Activated naive CD8-positive, alpha-beta T cell (primary cell): ENCODE data around the gene S100A6.
A peak's percentile ranks its signal among the peaks of the same experiment; 100 is the strongest.
"Not testable (repeated sequence)": the region's sequence is repeated elsewhere in the genome, so short reads cannot be mapped to it uniquely, and the experiment has no call there.

Experiments used
- H3K27ac Mint-ChIP-seq: one replicate; pipeline ENCODE4 v1.8.0; 2021; ENCODE audit warnings: mixed read lengths
- H3K27me3 Mint-ChIP-seq: one replicate; pipeline ENCODE4 v1.8.0; 2021; ENCODE audit warnings: mixed read lengths
- H3K36me3 Mint-ChIP-seq: one replicate; pipeline ENCODE4 v1.8.0; 2021; ENCODE audit warnings: mixed read lengths
- H3K4me1 Mint-ChIP-seq: one replicate; pipeline ENCODE4 v1.8.0; 2021; ENCODE audit warnings: low read depth, mixed read lengths
- H3K4me3 Mint-ChIP-seq: one replicate; pipeline ENCODE4 v1.8.0; 2021; ENCODE audit warnings: mild to moderate bottlenecking, mixed read lengths
- H3K9me3 Mint-ChIP-seq: one replicate; pipeline ENCODE4 v1.8.0; 2021; ENCODE audit warnings: low read depth, mixed read lengths

The S100A6 gene

DNA sequence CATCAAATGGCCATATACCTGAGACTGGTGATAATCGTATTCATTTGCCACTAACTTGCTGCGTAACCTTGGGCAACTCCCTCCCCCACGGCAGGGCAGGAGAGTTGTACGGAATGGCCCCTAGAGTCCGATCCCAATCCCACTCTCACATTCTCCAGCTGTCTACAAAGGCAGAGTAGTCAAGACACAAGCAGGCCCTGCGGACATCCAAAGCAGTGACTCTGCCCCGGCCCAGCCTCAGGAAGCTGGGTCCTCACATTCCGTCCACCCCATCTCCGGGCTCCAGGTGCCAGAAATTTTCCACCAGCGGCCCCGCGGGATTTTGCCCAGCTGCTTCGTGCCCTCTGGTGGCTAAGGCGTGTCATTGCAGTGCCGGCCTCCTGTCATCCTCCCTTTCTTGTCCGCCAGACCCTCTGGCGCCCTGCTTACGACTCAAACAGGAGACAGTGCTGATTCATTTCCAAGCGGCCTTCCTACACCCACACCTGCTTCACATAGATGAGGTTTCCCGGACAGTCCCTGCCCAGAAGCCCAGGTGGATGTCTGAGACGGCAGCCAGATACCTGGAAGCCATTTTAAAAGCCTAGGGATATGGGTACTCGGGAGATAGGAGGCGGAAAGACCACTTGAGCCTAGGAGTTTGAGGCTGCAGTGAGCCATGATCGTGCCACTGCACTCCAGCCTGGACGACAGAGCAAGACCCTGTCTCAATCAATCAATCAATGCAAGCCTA lies 32.7 kb upstream of the S100A6 start:
- no peaks in the 10 kb centered on the region for H3K36me3 Mint-ChIP-seq
- no peaks in the 10 kb centered on the region for H3K9me3 Mint-ChIP-seq
- H3K27ac Mint-ChIP-seq: peak overlapping the region; percentile 78
- peaks cover 47% of the 10 kb centered on the region for H3K4me1 Mint-ChIP-seq
- no peaks in the 10 kb centered on the region for H3K27me3 Mint-ChIP-seq
- H3K4me3 Mint-ChIP-seq: peak overlapping the region; percentile 50

DNA sequence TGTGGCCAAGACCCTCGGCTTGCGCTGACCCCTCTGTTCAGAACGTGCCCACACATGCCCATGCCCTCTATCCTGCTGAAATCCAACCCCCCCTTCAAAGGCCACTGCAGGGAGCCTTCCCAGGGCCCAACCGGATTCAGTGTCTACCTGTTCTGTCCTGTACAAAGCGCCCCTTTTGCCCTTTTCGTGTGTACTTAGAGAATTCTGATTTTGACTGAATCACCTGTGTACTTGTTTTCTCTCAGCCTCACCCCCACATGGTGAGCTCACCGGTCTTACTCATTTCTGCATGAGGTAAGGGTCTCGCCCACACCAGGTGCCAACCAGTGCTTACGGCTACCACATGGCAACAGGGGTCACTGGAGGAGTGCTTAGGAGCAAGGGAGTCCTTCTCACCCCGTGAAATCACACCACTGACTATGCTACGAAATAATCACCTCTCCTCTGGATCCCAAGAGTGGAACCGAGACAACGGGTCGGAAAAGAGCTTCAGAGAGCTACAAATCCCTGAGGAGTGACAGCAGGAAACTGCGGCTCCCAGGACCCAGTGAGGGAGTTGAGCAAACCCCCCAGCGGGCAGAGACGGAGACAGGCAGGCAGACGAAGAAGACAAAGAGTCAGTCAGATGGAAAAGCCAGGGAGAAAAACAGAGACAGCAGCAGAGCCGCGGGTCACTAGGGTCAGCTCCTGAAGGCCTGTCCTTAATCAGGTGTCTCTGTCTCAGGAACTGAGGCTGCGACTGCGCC lies 32.0 kb upstream of the S100A6 start:
- H3K36me3 Mint-ChIP-seq: no peaks in the 10 kb centered on the region
- peak overlapping the region; percentile 78 for H3K27ac Mint-ChIP-seq
- no peaks in the 10 kb centered on the region for H3K27me3 Mint-ChIP-seq
- H3K4me3 Mint-ChIP-seq: peak overlapping the region; percentile 62
- no peaks in the 10 kb centered on the region for H3K9me3 Mint-ChIP-seq
- peaks cover 41% of the 10 kb centered on the region for H3K4me1 Mint-ChIP-seq

DNA sequence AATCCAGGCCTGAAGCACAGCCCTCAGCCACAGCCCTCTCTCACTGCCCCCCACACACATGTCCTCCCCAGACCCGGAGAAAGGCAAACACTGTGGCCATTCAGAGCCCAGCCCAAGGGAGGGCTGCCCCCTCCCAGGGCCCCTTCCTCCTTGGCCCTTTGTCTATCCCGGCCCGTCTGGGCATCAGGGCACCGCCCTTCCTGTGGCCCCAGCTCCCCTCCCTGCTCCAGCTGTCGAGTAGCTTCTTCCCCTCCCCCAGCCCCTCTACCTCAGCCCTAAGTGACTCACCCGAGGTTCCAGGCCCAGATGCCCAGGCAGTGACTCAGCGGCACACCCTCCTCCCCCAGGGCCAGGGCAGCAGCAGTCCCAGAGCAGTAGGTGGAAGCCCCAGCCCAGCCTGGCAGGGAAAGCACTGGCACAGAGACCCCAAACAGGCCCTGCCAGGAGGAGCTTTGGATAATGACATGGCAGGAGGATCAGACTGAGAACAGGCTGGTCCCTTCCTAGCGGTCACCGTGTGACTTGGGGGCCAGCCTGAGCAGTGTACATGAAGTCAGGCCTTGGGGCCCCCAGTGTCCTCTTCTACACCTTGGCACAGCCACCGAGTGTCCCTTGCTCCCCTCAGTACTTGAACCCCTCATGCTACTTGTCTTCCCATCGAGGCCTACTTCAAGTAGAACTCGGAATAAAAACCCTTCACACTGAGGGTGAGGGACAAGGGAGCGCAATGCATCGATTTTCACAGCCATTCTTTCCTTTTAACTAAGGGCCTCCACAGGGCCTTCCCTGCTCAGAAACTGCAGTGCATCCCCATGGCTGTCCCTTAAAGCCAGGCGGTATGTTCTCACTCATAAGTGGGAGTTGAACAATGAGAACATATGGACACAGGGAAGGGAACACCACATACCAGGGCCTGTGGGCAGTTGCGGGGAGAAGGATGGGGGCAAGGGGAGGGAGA lies 30.9 kb upstream of the S100A6 start:
- H3K36me3 Mint-ChIP-seq: no peaks in the 10 kb centered on the region
- no peaks in the 10 kb centered on the region for H3K9me3 Mint-ChIP-seq
- H3K27ac Mint-ChIP-seq: peak overlapping the region; percentile 86
- H3K4me1 Mint-ChIP-seq: peaks cover 32% of the 10 kb centered on the region
- no peaks in the 10 kb centered on the region for H3K27me3 Mint-ChIP-seq
- H3K4me3 Mint-ChIP-seq: peak overlapping the region; percentile 69

DNA sequence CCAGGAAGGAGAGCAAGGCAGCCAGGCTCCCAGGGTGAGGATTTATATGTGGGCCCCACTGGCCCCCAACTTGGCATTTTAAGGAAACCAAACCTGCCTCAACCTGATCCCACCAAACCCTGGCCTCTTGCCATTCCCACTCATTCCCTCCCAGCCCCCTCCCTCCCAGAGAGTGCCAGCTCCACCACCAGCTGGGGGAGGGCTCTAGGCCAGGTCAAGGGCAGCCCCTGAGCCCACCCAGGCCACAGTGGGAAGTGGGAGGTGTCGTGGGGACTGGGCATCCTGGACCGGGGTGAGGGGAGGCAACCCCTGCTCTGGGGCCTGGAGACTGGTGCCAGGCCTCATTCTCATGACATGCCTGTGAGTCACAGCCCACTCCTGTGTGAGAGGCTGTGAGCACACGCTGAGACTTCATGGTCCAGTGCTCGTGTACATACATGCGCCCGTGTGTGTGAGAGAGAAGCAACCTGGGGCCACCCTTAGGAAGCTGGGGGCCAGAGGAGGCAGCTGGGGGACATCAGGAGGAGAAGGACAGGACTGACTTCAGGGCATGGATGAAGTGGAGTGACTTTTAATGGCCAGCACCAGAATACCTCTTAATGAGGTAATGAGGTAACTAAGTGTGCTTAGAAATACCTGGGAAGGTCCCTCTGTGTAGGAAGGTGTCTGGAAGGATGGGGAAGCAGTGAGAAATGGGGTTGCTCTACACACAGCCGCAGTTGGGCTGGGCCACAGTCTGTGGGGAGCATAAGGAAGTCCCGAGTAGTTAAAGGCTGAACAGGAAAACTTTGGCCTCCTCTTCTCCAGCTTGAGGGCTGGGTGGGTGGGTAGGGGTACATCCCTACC lies 30.0 kb upstream of the S100A6 start, which contains the start of gene S100A2:
S100A2 (minus strand) TSS at position 316 of the 846 bp plus-strand sequence. CDS start 1,967 bp downstream, outside the sequence.
- Mint-ChIP-seq H3K27me3 (no peaks in the 10 kb centered on the region), H3K27ac (peak within 1 kb of the TSS; percentile 99), H3K36me3 (no peaks in the 10 kb centered on the region), H3K9me3 (no peaks in the 10 kb centered on the region), H3K4me1 (peaks cover 30% of the 10 kb centered on the region), H3K4me3 (peak within 1 kb of the TSS; percentile 78)

- no peaks in the 10 kb centered on the region for H3K27me3 Mint-ChIP-seq
- no peaks in the 10 kb centered on the region for H3K9me3 Mint-ChIP-seq
- peaks cover 30% of the 10 kb centered on the region for H3K4me1 Mint-ChIP-seq
- no peak overlapping the region for H3K27ac Mint-ChIP-seq
- H3K36me3 Mint-ChIP-seq: no peaks in the 10 kb centered on the region
- H3K4me3 Mint-ChIP-seq: no peak overlapping the region
Observed at GRCh38 chr1:153563991-153564390, 28.2 kb upstream of the S100A6 start.

GRCh38 chr1:153563483-153563901 lies 27.7 kb upstream of the S100A6 start:
- Mint-ChIP-seq H3K27me3 (no peaks in the 10 kb centered on the region), H3K27ac (no peak overlapping the region), H3K36me3 (no peaks in the 10 kb centered on the region), H3K4me1 (peaks cover 26% of the 10 kb centered on the region), H3K4me3 (no peak overlapping the region), H3K9me3 (no peaks in the 10 kb centered on the region)

DNA sequence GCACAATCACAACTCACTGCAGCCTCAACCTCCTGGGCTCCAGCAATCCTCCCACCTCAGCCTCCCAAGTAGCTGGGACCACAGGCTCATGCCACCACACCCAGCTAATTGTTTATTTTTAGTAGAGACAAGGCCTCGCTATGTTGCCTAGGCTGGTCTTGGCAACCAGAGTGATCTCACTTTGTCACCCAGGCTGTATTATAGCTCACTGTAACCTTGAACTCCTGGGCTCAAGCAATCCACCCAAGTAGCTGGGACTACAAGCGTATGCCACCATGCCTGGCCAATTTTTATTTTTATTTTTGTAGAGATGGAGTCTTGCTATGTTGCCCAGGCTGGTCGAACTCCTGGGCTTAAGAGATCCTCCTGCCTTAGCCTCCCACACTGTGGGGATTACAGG lies 26.2 kb upstream of the S100A6 start:
- H3K4me3 Mint-ChIP-seq, H3K9me3 Mint-ChIP-seq, H3K36me3 Mint-ChIP-seq, H3K27me3 Mint-ChIP-seq, H3K27ac Mint-ChIP-seq: not testable (repeated sequence)
- peaks cover 15% of the 10 kb centered on the region for H3K4me1 Mint-ChIP-seq

DNA sequence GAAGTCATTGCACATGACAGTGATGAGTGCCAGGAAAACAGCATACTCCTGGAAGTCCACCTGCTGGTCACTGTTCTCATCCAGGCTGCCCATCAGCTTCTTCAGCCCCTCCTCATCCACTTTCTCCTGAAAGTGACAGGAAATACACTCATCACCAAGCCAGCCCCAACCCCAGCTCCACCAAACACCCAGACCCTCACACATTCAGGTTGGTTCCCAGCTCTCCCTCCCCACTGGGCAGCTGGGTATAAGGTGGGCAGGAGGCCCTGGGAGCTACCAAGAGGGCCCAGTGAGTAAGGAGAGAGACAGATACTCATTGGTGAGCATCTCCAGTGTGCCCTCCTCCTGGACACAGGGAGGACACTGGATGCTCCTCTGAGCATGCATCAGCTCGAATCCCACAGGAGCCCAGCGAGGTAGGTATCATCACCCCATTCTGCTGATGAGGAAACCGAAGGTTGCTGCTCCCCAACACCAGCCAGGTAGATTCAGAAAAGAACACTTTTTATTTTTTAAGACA lies 25.7 kb upstream of the S100A6 start:
- peaks cover 10% of the 10 kb centered on the region for H3K4me1 Mint-ChIP-seq
- H3K4me3 Mint-ChIP-seq: no peak overlapping the region
- no peaks in the 10 kb centered on the region for H3K27me3 Mint-ChIP-seq
- H3K9me3 Mint-ChIP-seq: no peaks in the 10 kb centered on the region
- no peaks in the 10 kb centered on the region for H3K36me3 Mint-ChIP-seq
- no peak overlapping the region for H3K27ac Mint-ChIP-seq

DNA sequence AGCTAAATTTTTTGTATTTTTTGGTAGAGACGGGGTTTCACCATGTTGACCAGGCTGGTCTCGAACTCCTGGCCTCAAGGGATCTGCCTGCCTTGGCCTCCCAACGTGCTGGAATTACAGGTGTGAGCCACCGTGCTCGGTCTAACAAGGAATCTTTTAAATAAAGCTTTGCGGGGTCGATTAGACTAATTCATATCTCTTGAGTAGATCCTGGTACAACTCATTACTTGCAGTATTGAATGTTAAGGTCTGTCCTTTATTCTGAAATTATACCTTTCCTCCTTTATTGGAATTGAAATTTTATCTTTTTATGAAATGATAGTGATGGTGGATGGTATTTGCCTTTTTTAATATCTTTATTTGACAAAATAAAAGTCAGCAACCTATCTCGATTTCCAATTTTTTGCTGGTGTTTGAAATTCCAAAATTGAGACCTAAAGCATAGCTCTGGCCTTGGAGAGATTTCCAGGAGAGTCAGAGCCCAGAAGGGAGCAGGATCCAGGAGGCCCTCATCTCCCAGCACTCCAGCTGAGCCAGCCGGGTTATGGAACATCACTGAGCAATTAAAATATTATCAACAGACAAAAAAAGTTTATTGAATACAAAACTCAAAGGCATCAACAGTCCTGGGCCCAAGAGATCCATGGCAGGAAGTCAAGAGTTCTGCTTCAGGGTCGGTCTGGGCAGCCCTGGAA lies 25.1 kb upstream of the S100A6 start:
- H3K27ac Mint-ChIP-seq: no peak overlapping the region
- H3K27me3 Mint-ChIP-seq: no peaks in the 10 kb centered on the region
- peaks cover 5% of the 10 kb centered on the region for H3K4me1 Mint-ChIP-seq
- no peaks in the 10 kb centered on the region for H3K36me3 Mint-ChIP-seq
- no peaks in the 10 kb centered on the region for H3K9me3 Mint-ChIP-seq
- no peak overlapping the region for H3K4me3 Mint-ChIP-seq

GRCh38 chr1:153560241-153560640 lies 24.4 kb upstream of the S100A6 start:
- H3K4me1 Mint-ChIP-seq: peaks cover under 1% of the 10 kb centered on the region
- no peaks in the 10 kb centered on the region for H3K27me3 Mint-ChIP-seq
- H3K4me3 Mint-ChIP-seq: no peak overlapping the region
- H3K36me3 Mint-ChIP-seq: no peaks in the 10 kb centered on the region
- H3K27ac Mint-ChIP-seq: no peak overlapping the region
- H3K9me3 Mint-ChIP-seq: no peaks in the 10 kb centered on the region

- no peaks in the 10 kb centered on the region for H3K36me3 Mint-ChIP-seq
- no peaks in the 10 kb centered on the region for H3K4me1 Mint-ChIP-seq
- no peaks in the 10 kb centered on the region for H3K9me3 Mint-ChIP-seq
- H3K27me3 Mint-ChIP-seq: no peaks in the 10 kb centered on the region
- no peak overlapping the region for H3K27ac Mint-ChIP-seq
- H3K4me3 Mint-ChIP-seq: no peak overlapping the region
Observed at GRCh38 chr1:153557877-153558276, 22.1 kb upstream of the S100A6 start.

DNA sequence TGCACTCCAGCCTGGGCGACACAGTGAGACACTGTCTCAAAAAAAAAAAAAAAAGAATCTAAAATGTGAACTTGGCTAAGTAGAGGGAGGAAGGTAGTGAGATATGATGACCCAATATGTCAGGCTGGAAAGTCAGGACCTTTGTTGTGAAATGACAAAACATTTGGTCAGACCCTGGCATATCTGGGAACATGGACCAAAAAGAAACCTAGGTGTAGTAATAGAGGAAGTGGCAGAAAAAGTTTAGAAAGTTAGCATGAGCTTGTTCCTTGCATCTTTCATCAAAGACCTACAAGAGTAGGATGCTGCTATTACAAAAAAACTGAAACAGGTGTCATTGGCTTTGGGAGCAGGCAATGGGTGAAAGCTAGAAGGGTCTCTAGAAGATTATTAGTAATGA lies 20.6 kb upstream of the S100A6 start:
- H3K27me3 Mint-ChIP-seq: no peaks in the 10 kb centered on the region
- no peaks in the 10 kb centered on the region for H3K36me3 Mint-ChIP-seq
- H3K27ac Mint-ChIP-seq: no peak overlapping the region
- H3K9me3 Mint-ChIP-seq: no peaks in the 10 kb centered on the region
- no peak overlapping the region for H3K4me3 Mint-ChIP-seq
- H3K4me1 Mint-ChIP-seq: no peaks in the 10 kb centered on the region

DNA sequence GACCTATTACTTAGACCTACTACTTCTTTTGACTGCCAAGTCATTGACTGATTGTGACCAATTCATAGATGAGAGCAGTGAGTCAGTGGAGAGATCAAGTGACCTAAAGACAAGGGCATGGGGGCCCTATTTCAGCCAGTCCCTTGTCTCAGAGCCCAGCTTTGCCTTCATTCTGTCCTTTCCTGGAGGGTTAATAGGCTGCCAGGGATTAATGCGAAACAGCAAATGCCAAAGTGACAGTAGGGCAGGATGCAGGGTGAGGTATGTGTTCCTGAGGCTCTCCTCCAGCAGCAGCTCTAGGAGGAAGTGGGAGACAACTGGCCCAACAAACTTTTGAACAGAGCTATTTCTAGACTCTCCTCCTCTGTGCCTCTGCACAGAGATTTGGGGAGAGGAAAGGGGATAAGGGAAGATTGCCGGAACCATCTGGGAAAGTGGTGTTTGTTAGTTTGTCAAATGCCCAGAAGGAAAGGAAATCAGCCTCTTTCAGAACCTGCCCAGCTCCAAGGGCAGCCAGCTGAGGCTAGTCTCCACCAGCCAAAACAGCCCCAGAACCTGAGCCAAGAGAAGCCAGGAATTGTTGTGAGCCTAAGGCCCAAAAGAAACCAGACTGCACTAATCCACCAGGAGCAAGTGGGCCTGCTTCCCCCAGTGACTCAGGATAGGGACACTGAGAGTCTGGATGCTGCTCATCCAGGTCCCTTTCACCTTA lies 18.2 kb upstream of the S100A6 start:
- H3K4me3 Mint-ChIP-seq: no peak overlapping the region
- H3K36me3 Mint-ChIP-seq: no peaks in the 10 kb centered on the region
- no peak overlapping the region for H3K27ac Mint-ChIP-seq
- no peaks in the 10 kb centered on the region for H3K27me3 Mint-ChIP-seq
- H3K9me3 Mint-ChIP-seq: no peaks in the 10 kb centered on the region
- no peaks in the 10 kb centered on the region for H3K4me1 Mint-ChIP-seq
